NCI-H748 treated with DMSO at 0.1 percent for 48 hours (cell line): ENCODE results near the gene ATG9A.
"Not testable (repeated sequence)": the region's sequence is repeated elsewhere in the genome, so short reads cannot be mapped to it uniquely, and the experiment has no call there.

Experiments used
- DNase-seq: peaks from one replicate; lab custom pipeline; 2025; lab: John Stamatoyannopoulos, UW

Gene ATG9A, protein sequence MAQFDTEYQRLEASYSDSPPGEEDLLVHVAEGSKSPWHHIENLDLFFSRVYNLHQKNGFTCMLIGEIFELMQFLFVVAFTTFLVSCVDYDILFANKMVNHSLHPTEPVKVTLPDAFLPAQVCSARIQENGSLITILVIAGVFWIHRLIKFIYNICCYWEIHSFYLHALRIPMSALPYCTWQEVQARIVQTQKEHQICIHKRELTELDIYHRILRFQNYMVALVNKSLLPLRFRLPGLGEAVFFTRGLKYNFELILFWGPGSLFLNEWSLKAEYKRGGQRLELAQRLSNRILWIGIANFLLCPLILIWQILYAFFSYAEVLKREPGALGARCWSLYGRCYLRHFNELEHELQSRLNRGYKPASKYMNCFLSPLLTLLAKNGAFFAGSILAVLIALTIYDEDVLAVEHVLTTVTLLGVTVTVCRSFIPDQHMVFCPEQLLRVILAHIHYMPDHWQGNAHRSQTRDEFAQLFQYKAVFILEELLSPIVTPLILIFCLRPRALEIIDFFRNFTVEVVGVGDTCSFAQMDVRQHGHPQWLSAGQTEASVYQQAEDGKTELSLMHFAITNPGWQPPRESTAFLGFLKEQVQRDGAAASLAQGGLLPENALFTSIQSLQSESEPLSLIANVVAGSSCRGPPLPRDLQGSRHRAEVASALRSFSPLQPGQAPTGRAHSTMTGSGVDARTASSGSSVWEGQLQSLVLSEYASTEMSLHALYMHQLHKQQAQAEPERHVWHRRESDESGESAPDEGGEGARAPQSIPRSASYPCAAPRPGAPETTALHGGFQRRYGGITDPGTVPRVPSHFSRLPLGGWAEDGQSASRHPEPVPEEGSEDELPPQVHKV

DNA sequence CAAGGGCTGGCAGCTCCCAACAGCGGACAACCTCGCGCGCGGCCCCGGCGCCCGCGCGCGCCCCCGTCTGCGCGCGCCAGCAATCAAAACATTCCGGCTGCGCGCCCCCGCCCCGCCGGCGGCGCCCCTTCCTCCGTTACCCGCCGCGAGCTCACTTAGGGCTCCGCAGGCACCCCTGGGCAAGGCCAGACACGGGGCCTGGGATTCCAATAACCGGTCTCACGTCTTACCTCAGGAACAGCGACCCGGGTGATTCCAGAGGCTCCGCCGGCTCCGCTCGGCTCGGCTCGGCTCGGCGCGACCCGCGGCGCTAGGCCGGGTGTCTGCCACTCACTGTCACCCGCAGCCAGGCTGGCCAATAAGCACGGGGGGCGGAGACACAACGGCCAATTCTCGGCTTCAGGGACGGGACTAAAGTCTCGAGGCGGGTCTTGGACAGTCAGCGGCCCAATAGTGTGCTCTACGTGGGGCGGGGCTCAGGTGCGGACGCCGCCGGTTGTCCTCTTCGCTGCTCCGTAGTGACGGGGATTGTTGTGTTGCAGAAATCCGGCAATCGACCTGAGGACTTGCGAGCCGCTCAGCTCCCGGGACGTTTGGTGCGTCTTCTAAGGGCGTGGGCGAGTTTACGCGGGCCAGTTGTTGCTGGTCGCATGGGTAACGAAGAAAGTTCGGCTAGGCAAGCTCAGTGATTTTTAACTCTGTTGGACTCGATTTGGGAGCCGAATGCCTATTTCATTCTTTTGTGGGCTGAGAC is at the start of gene ATG9A, which contains the start of gene ANKZF1:
Gene ATG9A (minus strand): TSS at position 332 of the 754 bp plus-strand sequence. CDS start 1,612 bp downstream, outside the sequence.
Gene ANKZF1 (plus strand): TSS at position 502 of the 754 bp plus-strand sequence. CDS start 452 bp downstream, outside the sequence.
- peak; percentile 96 for DNase-seq

DNA sequence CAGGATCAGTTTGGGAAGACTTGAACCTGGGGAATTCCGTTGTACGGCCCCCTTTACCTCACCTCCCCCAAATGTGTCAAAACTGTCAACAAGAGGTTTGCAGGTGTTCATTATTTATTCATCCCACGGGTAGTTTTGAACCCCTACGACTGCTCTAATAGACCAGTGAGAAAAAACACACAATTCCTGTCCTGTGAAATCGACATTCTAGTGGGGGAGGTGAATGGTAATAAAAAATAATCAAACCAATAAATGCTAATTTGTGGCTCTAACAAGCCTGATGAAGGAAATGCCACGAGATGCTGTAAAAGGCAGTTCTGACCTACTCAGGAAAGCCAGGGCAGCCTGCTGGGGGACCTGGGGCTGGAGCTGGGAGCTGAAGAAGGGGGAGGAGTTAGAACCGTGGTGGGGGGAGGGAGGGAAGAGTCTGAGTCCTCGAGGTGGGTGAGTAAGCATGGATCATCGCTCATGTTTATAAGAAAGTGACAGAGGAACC is 49.3 kb upstream of the ATG9A start:
- DNase-seq = no peak

DNA sequence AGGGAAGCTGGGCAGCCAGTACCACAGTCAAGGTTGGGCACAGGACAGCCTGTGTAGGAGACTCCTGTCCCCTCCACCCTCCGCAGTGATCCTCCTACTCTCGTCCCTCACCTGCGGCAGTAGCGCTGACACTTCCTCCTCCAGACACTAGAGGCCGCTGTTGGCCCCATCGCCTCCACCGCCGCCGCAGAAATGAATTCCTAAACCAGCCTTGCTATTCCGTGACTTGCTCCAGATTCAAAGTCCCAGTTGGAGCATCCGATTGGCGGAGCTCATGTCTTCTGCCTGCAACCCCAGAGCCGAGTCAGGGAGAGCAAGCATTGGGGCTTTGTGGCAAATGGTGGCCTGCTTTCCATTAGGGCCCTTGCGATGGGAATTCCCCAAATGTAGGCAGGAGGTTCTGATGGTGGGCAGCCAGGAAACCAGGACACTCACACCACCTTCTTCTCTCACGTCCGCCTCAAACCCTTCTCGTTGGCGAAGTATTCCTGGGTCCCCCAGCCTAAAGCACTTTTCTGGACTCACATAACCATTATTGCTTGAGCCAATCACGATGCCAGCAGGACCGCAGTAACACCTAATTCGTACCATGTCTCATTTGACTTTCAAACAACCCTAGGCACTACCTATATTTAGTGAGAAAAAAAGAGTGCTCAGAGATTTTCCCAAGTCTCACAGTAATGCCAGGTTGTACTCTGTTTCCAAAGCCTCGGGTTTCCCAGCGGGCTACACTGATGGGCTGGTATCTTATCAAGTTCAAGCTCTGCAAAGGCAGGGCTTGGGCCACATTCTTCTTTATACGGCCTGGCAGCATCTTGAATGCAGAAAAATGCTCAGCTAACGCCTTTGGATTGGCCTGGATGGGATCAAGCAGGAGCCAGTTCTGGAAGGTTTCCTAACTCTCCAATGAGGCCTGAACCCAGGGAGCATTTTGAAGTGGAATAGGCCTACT is 48.5 kb upstream of the ATG9A start:
- peak; percentile 71 for DNase-seq

DNA sequence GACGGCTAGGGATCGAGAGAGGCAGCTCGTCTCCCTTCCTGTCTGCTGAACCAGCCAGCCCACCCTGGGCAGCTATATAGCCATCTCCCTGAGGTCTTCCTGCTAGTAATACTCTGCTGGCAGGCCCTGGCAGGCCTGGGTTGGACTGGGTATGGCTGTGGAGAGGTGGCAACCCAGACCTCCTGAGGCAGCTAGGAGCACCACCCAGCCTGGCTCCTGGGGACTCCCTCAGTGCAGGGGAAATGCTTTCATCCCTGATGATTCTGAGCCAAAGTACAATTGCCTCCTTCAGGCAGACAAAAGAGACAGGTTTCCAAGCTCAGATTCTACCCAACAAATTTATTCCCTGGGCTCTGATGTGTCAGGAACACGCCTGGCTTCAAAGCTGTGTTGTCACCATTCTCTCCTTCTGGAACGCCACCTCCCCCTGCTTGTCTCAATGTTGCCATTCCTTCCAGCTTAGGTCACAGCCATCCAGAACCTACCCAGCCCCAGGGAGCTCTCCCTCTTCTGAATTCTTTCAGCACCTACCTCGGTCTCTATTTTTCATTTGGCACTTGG is 45.0 kb upstream of the ATG9A start:
- no peak for DNase-seq

DNA sequence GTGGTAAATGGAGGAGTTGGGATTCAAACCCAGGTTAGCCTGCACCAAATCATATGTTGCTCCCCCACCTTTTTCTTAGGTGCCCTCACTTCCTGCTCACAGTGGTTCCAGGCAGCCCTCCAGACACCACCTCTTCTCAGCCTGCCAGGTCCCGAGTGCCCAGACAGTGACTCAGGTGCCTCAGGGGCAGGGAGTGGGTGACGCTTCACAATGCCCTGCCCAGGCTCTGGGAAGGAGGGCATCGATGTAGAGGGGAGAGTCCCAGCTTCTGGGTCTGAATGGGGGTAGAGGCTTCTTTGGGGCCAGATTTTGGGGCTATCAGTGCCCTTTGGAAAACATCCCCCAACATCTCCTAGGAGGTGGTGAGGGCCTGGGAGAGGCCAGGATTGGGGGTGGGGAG is 44.5 kb upstream of the ATG9A start:
- DNase-seq = no peak

DNA sequence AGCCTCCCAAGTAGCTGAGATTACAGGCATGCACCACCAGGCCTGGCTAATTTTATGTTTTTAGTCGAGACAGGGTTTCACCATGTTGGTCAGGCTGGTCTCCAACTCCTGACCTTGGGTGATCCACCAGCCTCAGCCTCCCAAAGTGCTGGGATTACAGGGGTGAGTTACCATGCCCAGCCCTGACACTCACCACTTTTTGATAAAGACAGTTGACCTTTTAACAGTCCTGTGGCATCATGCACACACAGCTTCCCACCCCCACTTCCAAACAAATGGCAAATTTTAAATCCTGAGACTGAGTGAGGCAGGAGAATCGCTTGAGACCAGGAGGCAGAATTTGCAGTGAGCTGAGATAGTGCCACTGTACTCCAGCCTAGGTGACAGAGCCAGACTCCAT is 43.6 kb upstream of the ATG9A start:
- no peak for DNase-seq

DNA sequence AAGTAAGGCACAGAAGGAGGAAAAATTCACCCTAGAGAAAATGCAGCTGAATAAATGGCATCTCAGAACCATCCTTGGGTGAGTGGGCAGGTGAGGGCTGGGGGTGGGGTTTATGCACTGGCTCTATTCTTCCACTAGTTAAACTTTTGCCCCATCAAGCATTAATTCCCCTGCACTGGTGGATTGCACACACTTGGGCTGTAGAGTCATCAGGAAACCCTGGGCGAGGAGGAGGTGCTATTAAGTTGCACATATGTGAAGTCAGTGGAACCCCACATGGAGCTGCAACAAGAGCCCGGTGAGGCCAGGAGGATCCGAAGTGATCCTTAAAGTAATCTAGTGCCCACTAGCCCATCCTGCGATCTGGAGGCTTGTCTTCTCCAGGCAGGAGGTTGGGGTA is 42.9 kb upstream of the ATG9A start:
- DNase-seq = no peak

DNA sequence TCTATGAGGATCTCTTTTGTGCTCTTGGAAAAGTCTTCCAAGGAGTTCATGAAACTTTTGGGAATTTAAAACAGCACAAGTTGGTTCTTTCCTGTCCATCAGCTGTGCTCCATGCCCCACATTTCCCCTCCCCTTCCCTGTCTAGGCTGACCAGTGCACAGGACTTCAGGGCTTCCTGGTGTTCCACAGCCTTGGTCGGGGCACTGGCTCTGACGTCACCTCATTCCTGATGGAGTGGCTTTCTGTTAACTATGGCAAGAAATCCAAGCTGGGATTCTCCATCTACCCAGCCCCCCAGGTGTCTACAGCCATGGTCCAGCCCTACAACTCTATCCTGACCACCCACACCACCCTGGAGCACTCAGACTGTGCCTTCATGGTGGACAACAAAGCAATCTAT is 41.6 kb upstream of the ATG9A start:
- no peak for DNase-seq

DNA sequence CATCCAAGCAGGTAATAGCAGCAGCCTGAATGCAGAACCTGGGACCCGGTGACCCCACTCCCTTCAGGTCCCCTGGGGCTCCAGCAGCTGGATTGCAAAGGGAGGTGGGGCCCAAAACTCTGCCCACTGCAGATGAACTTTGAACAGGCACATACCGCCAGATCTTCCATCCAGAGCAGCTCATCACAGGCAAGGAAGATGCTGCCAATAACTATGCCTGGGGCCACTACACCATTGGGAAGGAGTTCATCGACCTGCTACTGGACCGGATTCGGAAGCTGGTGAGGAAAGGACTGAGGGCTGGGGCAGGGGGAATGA is 40.6 kb upstream of the ATG9A start:
- DNase-seq = no peak

DNA sequence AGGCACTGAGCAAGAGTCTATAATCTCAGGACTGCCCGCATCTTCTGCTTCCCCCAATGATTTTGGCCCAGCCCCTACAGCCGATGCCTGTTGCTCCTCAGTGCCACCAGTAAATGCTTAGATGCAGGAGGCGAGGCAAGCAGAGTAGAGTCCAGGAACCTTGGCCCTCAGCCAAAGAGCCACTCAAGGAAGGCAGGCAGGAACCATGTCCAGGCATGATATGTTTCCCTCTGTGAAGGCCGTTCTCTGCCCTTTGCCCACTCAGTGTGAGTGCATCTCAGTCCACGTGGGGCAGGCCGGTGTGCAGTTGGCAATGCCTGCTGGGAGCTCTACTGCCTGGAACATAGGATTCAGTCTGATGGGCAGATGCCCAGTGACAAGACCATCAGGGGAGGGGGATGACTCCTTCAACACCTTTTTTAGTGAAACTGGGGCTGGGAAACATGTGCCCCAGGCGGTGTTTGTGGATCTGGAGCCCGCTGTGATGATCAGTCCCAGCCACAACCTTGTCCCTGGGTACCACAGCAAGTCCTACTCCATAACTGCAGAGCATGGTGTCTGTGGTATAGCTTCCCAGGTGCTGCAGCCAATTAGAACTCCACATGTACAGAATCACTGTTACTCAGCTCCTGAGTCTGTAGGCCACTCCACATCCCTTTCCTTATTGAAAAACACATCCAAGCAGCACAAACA is 40.1 kb upstream of the ATG9A start:
- no peak for DNase-seq

DNA sequence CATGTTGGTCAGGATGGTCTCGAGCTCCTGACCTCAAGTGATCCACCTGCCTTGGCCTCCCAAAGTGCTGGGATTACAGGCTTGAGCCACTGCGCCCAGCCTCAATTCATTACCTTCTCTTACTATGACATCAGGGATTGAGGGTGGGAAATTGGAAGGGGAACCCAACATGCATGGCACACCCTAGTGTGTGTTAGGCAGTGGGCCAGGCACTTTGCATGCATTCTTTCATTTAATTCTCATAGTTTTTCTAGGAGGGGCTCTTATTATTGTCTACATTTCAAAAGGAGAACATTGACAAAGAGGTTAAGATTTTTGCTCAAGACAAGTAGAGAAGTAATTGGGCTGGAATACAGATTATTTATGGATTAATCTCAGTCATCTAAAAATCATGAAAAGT is 38.9 kb upstream of the ATG9A start:
- DNase-seq = no peak

DNA sequence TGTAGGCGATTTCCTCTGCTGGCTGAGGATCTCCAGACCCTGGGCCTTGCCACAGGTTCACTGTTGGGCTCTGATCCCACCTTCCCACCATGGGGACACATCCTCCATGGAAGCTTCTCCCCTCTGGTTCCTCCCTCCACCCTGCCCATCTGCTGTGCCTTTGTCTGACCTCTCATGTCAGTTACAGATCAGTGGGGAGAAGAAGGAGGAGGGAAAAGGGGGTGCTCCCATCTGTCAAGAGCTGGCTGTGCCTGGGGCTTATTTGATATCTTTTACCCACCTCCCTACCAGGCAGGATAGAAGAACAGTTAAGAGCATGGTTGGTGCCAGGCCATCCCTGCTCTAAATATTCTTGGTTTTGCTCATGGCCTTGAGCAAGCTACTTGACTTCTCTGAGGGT is 37.5 kb upstream of the ATG9A start:
- no peak for DNase-seq

DNA sequence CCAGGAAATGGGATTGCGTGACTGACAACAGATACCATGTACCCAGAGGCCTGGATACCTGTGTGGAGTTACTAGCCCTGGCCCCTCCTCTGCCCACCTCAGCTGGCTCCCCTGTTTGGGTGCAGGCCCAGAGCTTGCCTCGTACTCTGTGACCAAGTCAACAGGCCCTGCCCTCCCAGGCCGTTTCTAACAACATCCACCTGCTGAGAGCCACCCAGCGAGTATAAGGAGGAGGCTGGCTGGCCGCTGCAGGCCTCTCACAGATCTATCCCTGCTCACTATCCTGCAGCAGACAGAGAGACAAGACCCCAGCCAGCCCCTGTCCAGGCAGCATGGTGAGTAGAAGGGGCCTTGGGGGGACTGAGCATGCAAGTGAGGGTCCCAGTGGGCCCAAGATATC is 36.8 kb upstream of the ATG9A start:
- DNase-seq = no peak

DNA sequence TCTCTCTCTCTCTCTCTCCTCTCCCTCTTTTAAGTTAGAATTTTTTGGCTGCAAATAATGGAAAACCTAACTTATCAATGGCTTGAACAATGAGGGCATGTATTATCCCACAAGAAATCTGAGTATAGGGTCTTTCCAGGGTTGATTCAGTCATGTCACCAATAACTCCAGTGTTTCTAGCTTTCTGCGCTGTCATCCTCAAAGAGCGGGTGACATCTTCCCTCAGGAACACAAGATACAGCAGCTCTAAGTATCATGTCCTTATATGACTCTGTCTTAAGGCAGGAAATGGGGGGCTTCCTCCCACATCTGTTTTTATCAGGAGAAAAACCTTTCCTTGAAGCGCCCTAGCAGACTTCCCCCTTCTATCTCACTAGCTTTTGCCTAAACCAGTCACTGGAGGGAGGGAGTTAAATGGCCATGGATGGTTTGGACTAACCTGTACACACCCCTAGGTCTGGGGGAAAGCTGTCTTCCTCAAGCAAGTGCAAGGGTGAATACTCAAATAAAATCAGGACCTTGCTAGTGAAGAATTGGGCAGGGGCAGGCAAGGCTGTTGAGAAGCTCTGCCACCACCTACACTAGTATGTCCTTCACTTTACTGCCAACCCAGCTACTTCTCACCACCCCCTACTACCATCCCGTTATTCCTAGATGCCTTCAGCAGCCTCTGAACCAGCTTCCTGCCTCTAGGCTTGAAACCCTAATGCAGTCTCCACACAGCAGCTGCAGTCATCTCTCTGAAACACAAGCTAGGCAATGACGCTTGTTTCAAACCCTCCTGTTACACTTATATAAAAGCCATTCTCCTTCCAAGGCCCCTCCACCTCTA is 31.8 kb upstream of the ATG9A start:
- no peak for DNase-seq

DNA sequence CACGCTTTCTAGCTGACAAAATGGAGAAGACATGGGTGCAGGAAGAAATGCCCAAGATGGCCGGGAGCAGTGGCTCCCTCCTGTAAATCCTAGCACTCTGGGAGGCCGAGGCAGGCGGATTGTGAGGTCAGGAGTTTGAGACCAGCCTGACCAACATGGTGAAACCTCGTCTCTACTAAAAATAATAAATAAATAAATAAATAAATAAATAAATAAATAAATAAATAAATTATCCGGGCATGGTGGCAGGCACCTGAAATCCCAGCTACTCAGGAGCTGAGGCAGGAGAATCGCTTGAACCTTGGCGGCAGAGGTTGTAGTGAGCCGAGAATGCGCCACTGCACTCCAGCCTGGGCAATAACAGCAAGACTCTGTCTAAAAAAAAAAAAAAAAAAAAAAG is 29.5 kb upstream of the ATG9A start:
- not testable (repeated sequence) for DNase-seq

DNA sequence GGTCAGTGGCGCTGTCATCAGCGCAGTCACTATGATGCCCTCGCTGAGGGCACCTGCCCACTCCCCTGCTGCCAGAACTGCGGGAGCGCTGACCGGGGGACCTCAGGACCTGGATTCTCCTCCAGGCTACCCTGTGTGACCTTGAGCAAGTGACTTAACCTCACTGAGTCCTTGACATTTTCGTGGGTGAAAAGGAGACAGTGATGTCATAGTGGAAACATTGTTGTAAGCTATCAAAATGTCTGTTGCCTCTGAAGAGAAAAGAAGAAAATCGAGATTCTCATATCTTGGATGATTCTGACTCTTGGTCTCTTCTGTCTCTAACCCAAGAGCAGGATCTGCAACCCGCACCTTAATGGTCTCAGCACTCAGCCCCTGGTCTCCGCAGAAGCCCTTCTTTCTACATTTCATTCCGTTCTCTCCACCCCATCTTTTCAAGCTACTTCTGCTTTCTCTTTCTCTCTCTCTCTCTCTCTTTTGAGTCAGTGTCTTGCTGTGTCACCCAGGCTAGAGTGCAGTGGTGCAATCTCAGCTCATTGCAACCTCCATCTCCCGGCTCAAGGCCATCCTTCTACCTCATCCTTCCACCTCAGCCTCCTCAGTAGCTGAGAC is 25.3 kb upstream of the ATG9A start:
- no peak for DNase-seq

DNA sequence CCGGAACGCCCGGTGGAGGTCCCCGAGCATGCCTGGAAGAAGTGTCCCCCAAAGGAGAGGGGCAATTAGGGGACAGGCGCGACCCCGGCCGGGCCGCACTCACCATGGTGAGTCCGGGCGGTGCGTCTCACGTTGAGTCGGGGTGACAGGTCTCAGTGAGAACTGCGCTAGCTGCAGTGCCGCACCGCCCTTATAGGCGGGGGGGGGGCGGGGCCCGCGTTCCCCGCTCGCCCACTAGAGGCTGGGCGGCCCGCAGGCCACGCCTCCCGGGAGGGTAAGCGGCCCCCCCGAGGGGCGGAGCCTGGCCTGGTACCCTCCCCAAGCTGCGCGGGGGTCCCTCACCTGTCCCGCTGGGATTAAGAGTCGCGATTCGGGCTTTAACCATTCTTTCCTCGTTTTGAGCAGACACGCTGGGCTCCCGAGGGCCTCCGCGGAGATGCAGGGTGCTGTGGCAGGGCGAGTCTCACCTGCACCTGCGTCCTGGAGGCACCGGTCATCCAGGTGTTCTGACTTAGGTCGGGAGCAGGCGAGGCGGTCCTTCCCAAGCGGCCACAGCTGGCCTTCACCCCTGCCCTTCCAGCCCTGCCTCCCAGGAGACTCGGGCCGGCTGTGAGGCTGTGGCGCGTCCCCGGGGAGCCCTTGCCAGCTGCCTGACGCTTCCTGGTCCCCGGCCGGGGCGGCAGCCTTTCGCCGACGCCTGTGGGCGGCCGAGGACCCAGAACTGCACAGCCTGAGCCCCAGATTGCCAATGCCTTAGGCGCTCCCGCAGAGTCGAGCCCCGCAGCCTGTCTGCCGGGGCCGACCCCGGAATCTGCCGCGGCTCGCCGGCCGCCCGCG is 24.5 kb upstream of the ATG9A start, which contains the start of gene TUBA4A:
Gene TUBA4A (minus strand): TSS at position 166 of the 837 bp plus-strand sequence. CDS start 60 bp downstream, at position 106.
- DNase-seq = peak; percentile 45
